GM23338 (cell line): Measurements from ENCODE around the gene ZC3H12C. TPM values are rescaled to one million over a fixed set of nuclear protein-coding genes. Genes with fewer than 3 reads are reported as not detected.

Source experiments
- ATAC-seq: fragments of 200-7000 bp; cut with Tn5 transposase; 3 replicates; pipeline ENCODE4 v1.9.1; 2020
- DNase-seq: peaks from one replicate; pipeline ENCODE4 v3.0.0-alpha.2; 2015; ENCODE audit warnings: low spot score
- H2AFZ ChIP-seq: fragments of 200-600 bp; sonication (generic); 2 replicates; pipeline ENCODE4 v1.8.0; 2016; ENCODE audit warnings: antibody characterized with exemption, mild to moderate bottlenecking, moderate library complexity
- H3F3A ChIP-seq: fragments of 200-600 bp; sonication (generic); replicated peaks from 2 replicates; pipeline ENCODE4 v1.8.0; 2017; ENCODE audit warnings: antibody characterized with exemption, mixed run types, low read depth
- H3K27ac ChIP-seq: fragments of 200-600 bp; sonication (generic); 2 replicates; pipeline ENCODE4 v1.6.1; 2016; ENCODE audit warnings: low read depth
- H3K27me3 ChIP-seq: fragments of 200-600 bp; sonication (generic); 2 replicates; pipeline ENCODE4 v1.8.0; 2016; ENCODE audit warnings: mild to moderate bottlenecking, mixed run types, moderate library complexity; ENCODE audit not compliant: insufficient read depth
- H3K36me3 ChIP-seq: fragments of 200-600 bp; sonication (generic); 2 replicates; pipeline ENCODE4 v1.8.0; 2016; ENCODE audit warnings: mild to moderate bottlenecking; ENCODE audit not compliant: insufficient read depth
- H3K4me1 ChIP-seq: fragments of 200-600 bp; sonication (generic); 2 replicates; pipeline ENCODE4 v1.8.0; 2016; ENCODE audit warnings: mild to moderate bottlenecking, moderate library complexity; ENCODE audit not compliant: insufficient read depth
- H3K4me2 ChIP-seq: fragments of 200-600 bp; sonication (generic); 2 replicates; pipeline ENCODE4 v1.7.1; 2017; ENCODE audit warnings: mixed run types
- H3K4me3 ChIP-seq: fragments of 200-600 bp; sonication (generic); 2 replicates; pipeline ENCODE4 v1.6.1; 2016; ENCODE audit warnings: mixed run types
- H3K79me2 ChIP-seq: fragments of 200-600 bp; sonication (generic); replicated peaks from 2 replicates; pipeline ENCODE4 v1.8.0; 2017; ENCODE audit warnings: mild to moderate bottlenecking; ENCODE audit not compliant: insufficient read depth
- H3K9me2 ChIP-seq: fragments of 200-600 bp; sonication (generic); 2 replicates; pipeline ENCODE4 v1.8.0; 2017; ENCODE audit not compliant: insufficient read depth
- H4K20me1 ChIP-seq: fragments of 200-600 bp; sonication (generic); replicated peaks from 2 replicates; pipeline ENCODE4 v1.8.0; 2017; ENCODE audit warnings: mild to moderate bottlenecking; ENCODE audit not compliant: insufficient read depth
- H3K27ac Mint-ChIP-seq: 2 replicates; pipeline ENCODE4 v1.8.0; 2020; ENCODE audit warnings: inconsistent platforms, mild to moderate bottlenecking, moderate library complexity, mixed read lengths
- H3K27me3 Mint-ChIP-seq: 3 replicates; pipeline ENCODE4 v1.8.0; 2022; ENCODE audit warnings: low read depth, mild to moderate bottlenecking, moderate library complexity, mixed read lengths, inconsistent platforms; ENCODE audit not compliant: insufficient read depth, poor library complexity
- H3K36me3 Mint-ChIP-seq: 3 replicates; pipeline ENCODE4 v1.8.0; 2021; ENCODE audit warnings: low read depth, mild to moderate bottlenecking, inconsistent platforms, moderate library complexity, mixed read lengths
- H3K4me1 Mint-ChIP-seq: 3 replicates; pipeline ENCODE4 v1.8.0; 2020; ENCODE audit warnings: mild to moderate bottlenecking, inconsistent platforms, mixed read lengths
- H3K4me3 Mint-ChIP-seq: 3 replicates; pipeline ENCODE4 v1.8.0; 2021; ENCODE audit warnings: moderate library complexity, mild to moderate bottlenecking, inconsistent platforms, mixed read lengths
- H3K9me3 Mint-ChIP-seq: 3 replicates; pipeline ENCODE4 v1.8.0; 2020; ENCODE audit warnings: moderate library complexity, mild to moderate bottlenecking, inconsistent platforms, mixed read lengths
- EZH2 ChIP-seq: fragments of 200-600 bp; sonication (generic); IDR thresholded peaks from one replicate; pipeline ENCODE4 v1.8.0; 2017; ENCODE audit warnings: antibody characterized with exemption, mild to moderate bottlenecking, low read depth; ENCODE audit not compliant: unreplicated experiment
- POLR2AphosphoS5 ChIP-seq: IDR thresholded peaks from 2 replicates; pipeline ENCODE4 v1.6.1; 2016; ENCODE audit warnings: antibody characterized with exemption, low read depth
- ZNF114 ChIP-seq: fragments of 250-450 bp; sonication (Bioruptor Pico); IDR thresholded peaks from 2 replicates; pipeline ENCODE4 v1.5.0; 2020; ENCODE audit warnings: mild to moderate bottlenecking, moderate library complexity
- ZNF331 ChIP-seq: fragments of 250-450 bp; sonication (Bioruptor Pico); IDR thresholded peaks from 2 replicates; pipeline ENCODE4 v1.5.0; 2020; ENCODE audit warnings: low read depth, mild to moderate bottlenecking, moderate library complexity
- ZNF462 ChIP-seq: fragments of 250-450 bp; sonication (Bioruptor Pico); IDR thresholded peaks from 2 replicates; pipeline ENCODE4 v1.5.0; 2020; ENCODE audit warnings: mild to moderate bottlenecking, moderate library complexity
- polyA plus RNA-seq: library from polyadenylated mRNA; unstranded; fragments of >200 nt; fragmentation: Nextera tagmentation; extraction: Ambion mirVana; gene quantifications from 2 replicates; pipeline ENCODE4 v1.2.1, GENCODE V29; 2016
- total RNA-seq: library from RNA; depleted of rRNA; stranded (reverse); fragments of >200 nt; shearing (Covaris generic); gene quantifications from 2 replicates; pipeline ENCODE4 v1.2.3, GENCODE V29; 2014
- TF ChIP-seq, protein P1 (sequence below), 2 experiments: fragments of 200-600 bp in 1 of 2; sonication (generic) in 1 of 2; conservative IDR thresholded peaks; 2 replicates each; pipeline versions ENCODE4 v1.5.1 to v1.6.1; 2016 to 2017; ENCODE audit warnings: antibody characterized with exemption in 2 of 2, low read depth in 2 of 2, mild to moderate bottlenecking in 2 of 2, moderate library complexity in 1 of 2

The ZC3H12C gene
- total and polyA plus RNA-seq, 2 experiments from 2014 or later, result 0.55 to 2.4 TPM

DNA sequence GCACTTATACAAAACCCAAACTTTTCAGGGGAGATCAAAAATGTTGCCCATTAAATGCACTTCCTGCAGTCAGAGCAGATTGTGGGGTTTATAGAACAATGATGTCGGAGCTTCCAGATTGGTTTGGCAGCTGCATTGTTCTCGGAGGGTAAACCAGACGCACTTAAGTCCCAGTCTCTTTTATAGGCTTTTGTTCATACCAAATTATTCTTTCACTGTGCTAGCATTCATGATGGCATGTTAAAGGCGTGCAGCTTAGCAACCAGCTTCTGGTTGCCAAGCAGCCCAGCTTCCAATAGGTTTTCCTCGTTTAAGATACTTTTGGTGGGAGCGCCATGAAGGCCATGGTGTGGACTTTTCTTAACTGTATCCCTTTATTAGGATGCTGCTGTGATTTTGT lies 40.9 kb downstream of the ZC3H12C start:
- no peak overlapping the region for H3K4me3 Mint-ChIP-seq
- H3K9me3 Mint-ChIP-seq, result no peaks in the 10 kb centered on the region
- Histone ChIP-seq H3K36me3 (no peaks in the 10 kb centered on the region), H3K27me3 (no peaks in the 10 kb centered on the region), H3K4me2 (no peak overlapping the region), H3K9me2 (no peaks in the 10 kb centered on the region), H4K20me1 (no peaks in the 10 kb centered on the region; the same call in 1 of the 2 replicates), H2AFZ (no peak overlapping the region), H3F3A (no peaks in the 10 kb centered on the region), H3K79me2 (no peaks in the 10 kb centered on the region), H3K4me1 (peaks cover 30% of the 10 kb centered on the region), H3K4me3 (no peak overlapping the region), H3K27ac (no peak overlapping the region)
- DNase-seq, result no peak
- H3K4me1 Mint-ChIP-seq, result peaks cover 26% of the 10 kb centered on the region
- no peaks in the 10 kb centered on the region for H3K27me3 Mint-ChIP-seq
- no peaks in the 10 kb centered on the region for H3K36me3 Mint-ChIP-seq
- no peak for ATAC-seq
- no peak overlapping the region for H3K27ac Mint-ChIP-seq
- TF ChIP-seq EZH2 (no peak), ZNF331 (CRISPR knock-in tag) (no peak), ZNF462 (CRISPR knock-in tag) (no peak), ZNF114 (CRISPR knock-in tag) (no peak), POLR2AphosphoS5 (no peak)
- TF ChIP-seq, protein P1, sequence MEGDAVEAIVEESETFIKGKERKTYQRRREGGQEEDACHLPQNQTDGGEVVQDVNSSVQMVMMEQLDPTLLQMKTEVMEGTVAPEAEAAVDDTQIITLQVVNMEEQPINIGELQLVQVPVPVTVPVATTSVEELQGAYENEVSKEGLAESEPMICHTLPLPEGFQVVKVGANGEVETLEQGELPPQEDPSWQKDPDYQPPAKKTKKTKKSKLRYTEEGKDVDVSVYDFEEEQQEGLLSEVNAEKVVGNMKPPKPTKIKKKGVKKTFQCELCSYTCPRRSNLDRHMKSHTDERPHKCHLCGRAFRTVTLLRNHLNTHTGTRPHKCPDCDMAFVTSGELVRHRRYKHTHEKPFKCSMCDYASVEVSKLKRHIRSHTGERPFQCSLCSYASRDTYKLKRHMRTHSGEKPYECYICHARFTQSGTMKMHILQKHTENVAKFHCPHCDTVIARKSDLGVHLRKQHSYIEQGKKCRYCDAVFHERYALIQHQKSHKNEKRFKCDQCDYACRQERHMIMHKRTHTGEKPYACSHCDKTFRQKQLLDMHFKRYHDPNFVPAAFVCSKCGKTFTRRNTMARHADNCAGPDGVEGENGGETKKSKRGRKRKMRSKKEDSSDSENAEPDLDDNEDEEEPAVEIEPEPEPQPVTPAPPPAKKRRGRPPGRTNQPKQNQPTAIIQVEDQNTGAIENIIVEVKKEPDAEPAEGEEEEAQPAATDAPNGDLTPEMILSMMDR (conservative IDR thresholded peaks at IDR 0.05; ENCODE audit: low read depth in 2 of 2), result no peak
